Aorta (tissue), 5 donors: ENCODE measurements around the gene NES. TPM values are rescaled to one million over a fixed set of nuclear protein-coding genes. Genes with fewer than 3 reads are reported as not detected.

Source experiments
- ATAC-seq: fragments of 200-7000 bp; cut with Tn5 transposase; one replicate; pipeline ENCODE4 v1.9.1; 2022; ENCODE audit warnings: moderate library complexity; ENCODE audit not compliant: low FRiP score
- DNase-seq, 2 donors: peaks; one replicate each; pipeline ENCODE4 v3.0.0-alpha.2; 2020
- H3K27ac ChIP-seq, 2 donors: one replicate each; pipeline ENCODE4 v1.5.1; 2013; ENCODE audit warnings: low read length in 2 of 2, mild to moderate bottlenecking in 2 of 2, moderate library complexity in 2 of 2, control low read depth in 1 of 2, inconsistent platforms in 1 of 2, low read depth in 1 of 2
- H3K27me3 ChIP-seq, 2 donors: one replicate each; pipeline ENCODE4 v1.6.1; 2013; ENCODE audit warnings: control low read depth in 1 of 2, low read length in 1 of 2, mild to moderate bottlenecking in 1 of 2, moderate library complexity in 1 of 2; ENCODE audit not compliant: insufficient read depth in 2 of 2, control insufficient read depth in 1 of 2
- H3K36me3 ChIP-seq, 2 donors: one replicate each; pipeline ENCODE4 v1.6.1; 2013; ENCODE audit warnings: control low read depth in 1 of 2, low read length in 1 of 2, mild to moderate bottlenecking in 1 of 2; ENCODE audit not compliant: insufficient read depth in 2 of 2, control insufficient read depth in 1 of 2
- H3K4me1 ChIP-seq, 2 donors: one replicate each; pipeline ENCODE4 v1.6.1; 2013; ENCODE audit warnings: low read length in 2 of 2, control low read depth in 1 of 2, mild to moderate bottlenecking in 1 of 2, moderate library complexity in 1 of 2; ENCODE audit not compliant: insufficient read depth in 2 of 2, control insufficient read depth in 1 of 2
- H3K4me3 ChIP-seq, 2 donors: one replicate each; pipeline ENCODE4 v1.5.1; 2013; ENCODE audit warnings: low read length in 2 of 2, control low read depth in 1 of 2, mild to moderate bottlenecking in 1 of 2
- H3K9me3 ChIP-seq: one replicate; pipeline ENCODE4 v1.6.1; 2013; ENCODE audit warnings: mild to moderate bottlenecking, low read length; ENCODE audit not compliant: control insufficient read depth
- WGBS, 2 donors: extraction: QIAGEN DNeasy Blood & Tissue Kit; methylation state at CpG; one replicate each; pipeline ENCODE4 v1.1.7; 2013; 5-methylcytosine and 5-hydroxymethylcytosine counted together
- intact Hi-C, 2 donors: fragments of 100-400 bp; cut with DNase I; formaldehyde crosslinking; loops; one replicate each; pipeline versions ENCODE4 v1.14.2 to v1.15.0; 2022
- polyA plus RNA-seq, 2 donors: library from polyadenylated mRNA; stranded (reverse); fragments of 200-250 nt; gene quantifications; one replicate each; pipeline ENCODE4 v1.2.3, GENCODE V29; 2013
- total RNA-seq, 2 donors: library from RNA; stranded (reverse); fragmentation: NEBNext Ultra II Directional; extraction: Animal tissue kit (Norgen Biotek cat#: 25700); gene quantifications; one replicate each; pipeline ENCODE4 v1.2.1, GENCODE V29; 2021
- donor health status: healthy with polysubstance abuse.
- donor health status: Bipolar disorder and iron deficiency.
- donor health status: DM: no; HTN: no; CAD: no.
- donor health status: DM: no; HTN: no; CAD: no.
- donor health status: DM: yes; HTN: yes; CAD: no.

NES gene
- total and polyA plus RNA-seq, 4 donors, result 5.5 to 57.2 (median 28.0) TPM

GRCh38 chr1:156668801-156669637 is 8.2 kb downstream of the NES start:
- ATAC-seq (no peak), DNase-seq (no peak)
- H3K4me3 ChIP-seq, result no peak overlapping the region
- 92 to 93% methylated on average over 17 of the region's 17 CpGs for WGBS, 2 donors
- H3K4me1 ChIP-seq, result peaks cover 0 to 2% of the 10 kb centered on the region in 2 donors
- intact Hi-C loops, result no loop called here
- H3K27me3 ChIP-seq, result no peaks in the 10 kb centered on the region
- no peak overlapping the region for H3K27ac ChIP-seq
- H3K9me3 ChIP-seq, result no peaks in the 10 kb centered on the region
- H3K36me3 ChIP-seq, result no peaks in the 10 kb centered on the region

- Histone ChIP-seq H3K4me1 (peaks cover 0 to 2% of the 10 kb centered on the region in 2 donors), H3K4me3 (no peak overlapping the region), H3K36me3 (no peaks in the 10 kb centered on the region), H3K27ac (peak overlapping the region in 1 of 2 donors; percentile 6), H3K27me3 (no peaks in the 10 kb centered on the region), H3K9me3 (no peaks in the 10 kb centered on the region)
- 90 to 94% methylated on average over 9 of the region's 9 CpGs for WGBS, 2 donors
- intact Hi-C loops, result no loop called here
- peak; percentile 39 for ATAC-seq
- DNase-seq, result no peak
These were observed 9.1 kb downstream of the NES start for GRCh38 chr1:156667968-156668709.

- WGBS, 2 donors, result 25 to 33% methylated on average over 5 of the region's 5 CpGs
- ATAC-seq (no peak), DNase-seq (no peak)
- no peak overlapping the region for H3K4me3 ChIP-seq
- H3K36me3 ChIP-seq, result no peaks in the 10 kb centered on the region
- no peaks in the 10 kb centered on the region for H3K27me3 ChIP-seq
- intact Hi-C loops, result no loop called here
- no peaks in the 10 kb centered on the region for H3K9me3 ChIP-seq
- H3K4me1 ChIP-seq, result peaks cover 0 to 2% of the 10 kb centered on the region in 2 donors
- H3K27ac ChIP-seq, result peak overlapping the region in 1 of 2 donors; percentile 33
These were observed 9.6 kb downstream of the NES start for GRCh38 chr1:156667610-156667967.

- Histone ChIP-seq H3K4me1 (peaks cover 0 to 2% of the 10 kb centered on the region in 2 donors), H3K36me3 (no peaks in the 10 kb centered on the region), H3K27me3 (no peaks in the 10 kb centered on the region), H3K4me3 (no peak overlapping the region), H3K27ac (peak overlapping the region in 1 of 2 donors; percentile 33), H3K9me3 (no peaks in the 10 kb centered on the region)
- DNase-seq (no peak), ATAC-seq (peak; percentile 1)
- intact Hi-C loops, result no loop called here
- 90 to 91% methylated on average over 9 of the region's 9 CpGs for WGBS, 2 donors
These were observed 10.2 kb downstream of the NES start for GRCh38 chr1:156666862-156667609.

- 58 to 61% methylated on average over 3 of the region's 3 CpGs for WGBS, 2 donors
- Histone ChIP-seq H3K4me1 (peaks cover 0 to 2% of the 10 kb centered on the region in 2 donors), H3K36me3 (no peaks in the 10 kb centered on the region), H3K9me3 (no peaks in the 10 kb centered on the region), H3K27ac (peak overlapping the region in 1 of 2 donors; percentile 73), H3K4me3 (no peak overlapping the region), H3K27me3 (no peaks in the 10 kb centered on the region)
- intact Hi-C loops, result no loop called here
- DNase-seq, result no peak
- no peak for ATAC-seq
These were observed 11.7 kb downstream of the NES start for GRCh38 chr1:156665539-156665938.

GRCh38 chr1:156664767-156665411 is 12.3 kb downstream of the NES start:
- Histone ChIP-seq H3K27me3 (no peaks in the 10 kb centered on the region), H3K36me3 (no peaks in the 10 kb centered on the region), H3K27ac (peak overlapping the region in 1 of 2 donors; percentile 73), H3K4me3 (no peak overlapping the region), H3K4me1 (peaks cover 0 to 2% of the 10 kb centered on the region in 2 donors), H3K9me3 (no peaks in the 10 kb centered on the region)
- intact Hi-C loops, result no loop called here
- ATAC-seq, result peak; percentile 9
- peak; percentile 76 to 84 for DNase-seq
- WGBS, 2 donors, result 22 to 25% methylated on average over 16 of the region's 16 CpGs

GRCh38 chr1:156664046-156664766 is 13.0 kb downstream of the NES start:
- H3K27ac ChIP-seq, result peak overlapping the region in 1 of 2 donors; percentile 67
- H3K4me1 ChIP-seq, result peaks cover 0 to 2% of the 10 kb centered on the region in 2 donors
- H3K4me3 ChIP-seq, result no peak overlapping the region
- intact Hi-C loops, result no loop called here
- WGBS, 2 donors, result 65 to 73% methylated on average over 5 of the region's 5 CpGs
- no peaks in the 10 kb centered on the region for H3K27me3 ChIP-seq
- H3K9me3 ChIP-seq, result no peaks in the 10 kb centered on the region
- DNase-seq (no peak), ATAC-seq (no peak)
- H3K36me3 ChIP-seq, result no peaks in the 10 kb centered on the region

- no peaks in the 10 kb centered on the region for H3K36me3 ChIP-seq
- intact Hi-C loops, result no loop called here
- WGBS, 2 donors, result 3 to 5% methylated on average over 5 of the region's 5 CpGs
- H3K9me3 ChIP-seq, result no peaks in the 10 kb centered on the region
- peaks cover 0 to 2% of the 10 kb centered on the region in 2 donors for H3K4me1 ChIP-seq
- H3K4me3 ChIP-seq, result no peak overlapping the region
- peak overlapping the region in 1 of 2 donors; percentile 64 for H3K27ac ChIP-seq
- no peaks in the 10 kb centered on the region for H3K27me3 ChIP-seq
- ATAC-seq (no peak), DNase-seq (peak; percentile 81 to 88)
These were observed 14.0 kb downstream of the NES start for GRCh38 chr1:156663178-156663577.
